HG03135 (cell line): ENCODE data around the gene SGPL1.
"Not testable (repeated sequence)": the region's sequence is repeated elsewhere in the genome, so short reads cannot be mapped to it uniquely, and the experiment has no call there.

Experiments
- ATAC-seq: cut with Tn5 transposase; IDR thresholded peaks from one replicate; pipeline ENCODE4 v1.9.1; 2021; ENCODE audit warnings: mild to moderate bottlenecking, moderate library complexity; ENCODE audit not compliant: unreplicated experiment

SGPL1 gene

GRCh38 chr10:70917226-70917625, 101.5 kb downstream of the SGPL1 start:
- no peak for ATAC-seq

- no peak for ATAC-seq
Measured at GRCh38 chr10:70917635-70918034, 101.9 kb downstream of the SGPL1 start.

GRCh38 chr10:70918851-70919530, 103.2 kb downstream of the SGPL1 start:
- no peak for ATAC-seq

GRCh38 chr10:70919906-70920305, 104.2 kb downstream of the SGPL1 start:
- not testable (repeated sequence) for ATAC-seq

- no peak for ATAC-seq
Measured at GRCh38 chr10:70920519-70920918, 104.8 kb downstream of the SGPL1 start.

- ATAC-seq: no peak
Measured at GRCh38 chr10:70921285-70921684, 105.5 kb downstream of the SGPL1 start.

- ATAC-seq: no peak
Measured at GRCh38 chr10:70923696-70924095, 107.9 kb downstream of the SGPL1 start.

GRCh38 chr10:70925377-70926225, 109.9 kb downstream of the SGPL1 start:
- no peak for ATAC-seq

GRCh38 chr10:70926226-70927000, 110.7 kb downstream of the SGPL1 start:
- ATAC-seq: no peak

GRCh38 chr10:70927189-70927943, 111.6 kb downstream of the SGPL1 start:
- ATAC-seq: no peak

GRCh38 chr10:70928140-70928539, 112.4 kb downstream of the SGPL1 start:
- ATAC-seq: no peak

GRCh38 chr10:70930263-70931000, 114.7 kb downstream of the SGPL1 start:
- no peak for ATAC-seq
